ENCODE measurements around the gene VGF.

Gene VGF

GRCh38 chr7:101165958-101166647 lies 734 bp upstream of the VGF start:
- DNase-seq (ENCODE audit: low read depth in 2 of 2): no peak

- no peak for DNase-seq (ENCODE audit: low read depth in 2 of 2)
These were observed 1.1 kb downstream of the VGF start for GRCh38 chr7:101164071-101164840.

- DNase-seq (ENCODE audit: low read depth in 2 of 2): no peak
These were observed 1.9 kb downstream of the VGF start for GRCh38 chr7:101163279-101164070.

GRCh38 chr7:101162551-101163278 lies 2.7 kb downstream of the VGF start:
- no peak for DNase-seq (ENCODE audit: low read depth in 2 of 2)

- DNase-seq (ENCODE audit: low read depth in 2 of 2): no peak
These were observed 3.5 kb downstream of the VGF start for GRCh38 chr7:101161692-101162471.

GRCh38 chr7:101160910-101161309 lies 4.5 kb downstream of the VGF start:
- no peak for DNase-seq (ENCODE audit: low read depth in 2 of 2)

GRCh38 chr7:101159696-101160674 lies 5.4 kb downstream of the VGF start:
- no peak for DNase-seq (ENCODE audit: low read depth in 2 of 2)

- DNase-seq (ENCODE audit: low read depth in 2 of 2): no peak
These were observed 8.3 kb downstream of the VGF start for GRCh38 chr7:101156866-101157589.

- DNase-seq (ENCODE audit: low read depth in 2 of 2): no peak
These were observed 9.1 kb downstream of the VGF start for GRCh38 chr7:101156277-101156676.

GRCh38 chr7:101155303-101155702 lies 10.1 kb downstream of the VGF start:
- DNase-seq (ENCODE audit: low read depth in 2 of 2): no peak

GRCh38 chr7:101154693-101155102 lies 10.7 kb downstream of the VGF start:
- DNase-seq (ENCODE audit: low read depth in 2 of 2): no peak

- DNase-seq (ENCODE audit: low read depth in 2 of 2): peak; percentile 89 to 90
These were observed 11.2 kb downstream of the VGF start, which contains the start of gene AP1S1 for GRCh38 chr7:101153969-101154692. Gene AP1S1 (plus strand): TSS chr7:101154476. CDS start chr7:101154515, 39 bp downstream.

GRCh38 chr7:101151908-101152651 lies 13.3 kb downstream of the VGF start:
- no peak for DNase-seq (ENCODE audit: low read depth in 2 of 2)

GRCh38 chr7:101140746-101141382 lies 24.5 kb downstream of the VGF start:
- no peak for DNase-seq (ENCODE audit: low read depth in 2 of 2)

GRCh38 chr7:101140339-101140699 lies 25.1 kb downstream of the VGF start:
- no peak for DNase-seq (ENCODE audit: low read depth in 2 of 2)

- peak; percentile 81 to 87 for DNase-seq (ENCODE audit: low read depth in 2 of 2)
These were observed 27.0 kb downstream of the VGF start for GRCh38 chr7:101138213-101138870.

Measured in stimulated activated CD8-positive, alpha-beta memory T cell treated with anti-CD3 and anti-CD28 coated beads, Interleukin-15, amount 100 ng/mL, for 48 hours (primary cell).